ENCODE results near the gene AKNAD1. TPM values are rescaled to one million over a fixed set of nuclear protein-coding genes. Genes with fewer than 3 reads are reported as not detected.
"Not testable (repeated sequence)": the region's sequence is repeated elsewhere in the genome, so short reads cannot be mapped to it uniquely, and the experiment has no call there.

Gene AKNAD1
- total RNA-seq, 4 donors from 2014 or later: 0.44 to 5.5 (median 4.6) TPM; not detected in 1

- no peak overlapping the region for H3K27ac ChIP-seq
- peaks cover 0 to 24% (median 6%) of the 10 kb centered on the region in 4 donors for H3K9me3 ChIP-seq
- DNase-seq (ENCODE audit: low spot score in 2 of 2): no peak
- H3K27me3 ChIP-seq: no peaks in the 10 kb centered on the region
- 97 to 100% methylated on average over 6 of the region's 6 CpGs for WGBS, 2 donors
- no peaks in the 10 kb centered on the region for H3K4me1 ChIP-seq
- no peak overlapping the region for H3K4me3 ChIP-seq
- TF ChIP-seq POLR2A (IDR thresholded peaks at IDR 0.05) (no peak), CTCF (IDR thresholded peaks at IDR 0.05) (no peak), EP300 (IDR thresholded peaks at IDR 0.05) (no peak)
- H3K36me3 ChIP-seq: peaks cover 0 to 95% (median 22%) of the 10 kb centered on the region in 3 donors
Measured at GRCh38 chr1:108785264-108785663, 71.6 kb downstream of the AKNAD1 start.

GRCh38 chr1:108781575-108781944 is 75.3 kb downstream of the AKNAD1 start:
- Histone ChIP-seq H3K9me3 (peaks cover 0 to 24% (median 6%) of the 10 kb centered on the region in 4 donors), H3K36me3 (peaks cover 0 to 93% (median 22%) of the 10 kb centered on the region in 3 donors)
- DNase-seq (ENCODE audit: low spot score in 2 of 2); H3K27me3 ChIP-seq; H3K4me3 ChIP-seq; H3K4me1 ChIP-seq; H3K27ac ChIP-seq: not testable (repeated sequence)
- WGBS, 2 donors: 94 to 100% methylated on average over 1 of the region's 1 CpG

GRCh38 chr1:108780937-108781574 is 75.8 kb downstream of the AKNAD1 start:
- Histone ChIP-seq H3K4me1 (no peaks in the 10 kb centered on the region), H3K9me3 (peaks cover 0 to 20% (median 6%) of the 10 kb centered on the region in 4 donors), H3K27ac (no peak overlapping the region), H3K27me3 (no peaks in the 10 kb centered on the region), H3K36me3 (peaks cover 0 to 93% (median 19%) of the 10 kb centered on the region in 3 donors), H3K4me3 (no peak overlapping the region)
- DNase-seq (ENCODE audit: low spot score in 2 of 2): no peak
- WGBS, 2 donors: 91 to 92% methylated on average over 3 of the region's 3 CpGs
- no peak for TF ChIP-seq EP300 (IDR thresholded peaks at IDR 0.05)
- TF ChIP-seq POLR2A (IDR thresholded peaks at IDR 0.05): no peak
- TF ChIP-seq CTCF (IDR thresholded peaks at IDR 0.05): no peak

- DNase-seq (ENCODE audit: low spot score in 2 of 2): no peak
- Histone ChIP-seq H3K9me3 (peaks cover 0 to 4% (median 0%) of the 10 kb centered on the region in 4 donors), H3K4me1 (no peaks in the 10 kb centered on the region), H3K27ac (no peak overlapping the region), H3K27me3 (no peaks in the 10 kb centered on the region), H3K4me3 (no peak overlapping the region), H3K36me3 (peaks cover 0 to 91% (median 11%) of the 10 kb centered on the region in 3 donors)
- no peak for TF ChIP-seq POLR2A (IDR thresholded peaks at IDR 0.05)
- TF ChIP-seq CTCF (IDR thresholded peaks at IDR 0.05): no peak
- TF ChIP-seq EP300 (IDR thresholded peaks at IDR 0.05): no peak
Measured at GRCh38 chr1:108779455-108779854, 77.4 kb downstream of the AKNAD1 start.

- no peak overlapping the region for H3K4me3 ChIP-seq
- no peaks in the 10 kb centered on the region for H3K9me3 ChIP-seq
- no peaks in the 10 kb centered on the region for H3K4me1 ChIP-seq
- DNase-seq (ENCODE audit: low spot score in 2 of 2): no peak
- H3K36me3 ChIP-seq: peaks cover 3 to 91% (median 12%) of the 10 kb centered on the region in 3 donors
- H3K27me3 ChIP-seq: no peaks in the 10 kb centered on the region
- H3K27ac ChIP-seq: no peak overlapping the region
- TF ChIP-seq CTCF (IDR thresholded peaks at IDR 0.05) (no peak), POLR2A (IDR thresholded peaks at IDR 0.05) (no peak), EP300 (IDR thresholded peaks at IDR 0.05) (no peak)
Measured at GRCh38 chr1:108777839-108778238, 79.1 kb downstream of the AKNAD1 start.

Data from tibial nerve (tissue), 4 donors.